Measurements from ENCODE around the gene MAP3K14. TPM values are rescaled to one million over a fixed set of nuclear protein-coding genes. Genes with fewer than 3 reads are reported as not detected.

The MAP3K14 gene
- total RNA-seq, 1 donor from 2014 or later = 49.5 TPM

GRCh38 chr17:45271603-45272002 is 45.2 kb downstream of the MAP3K14 start:
- no peak for DNase-seq (ENCODE audit: low spot score)
- no peak overlapping the region for H3K27ac Mint-ChIP-seq
- H3K27me3 Mint-ChIP-seq (ENCODE audit: low read depth) = no peaks in the 10 kb centered on the region
- peaks cover 73% of the 10 kb centered on the region for H3K36me3 Mint-ChIP-seq (ENCODE audit: low read depth)
- peaks cover 14% of the 10 kb centered on the region for H3K4me1 Mint-ChIP-seq (ENCODE audit: low read depth)
- no peak overlapping the region for H3K4me3 Mint-ChIP-seq (ENCODE audit: low read depth)
- H3K9me3 Mint-ChIP-seq = no peaks in the 10 kb centered on the region
- intact Hi-C loops (cut with micrococcal nuclease) = loop anchor here (2.0 kb wide), 2 partner anchors 41 to 53 kb away; no protein-coding TSS in a partner anchor

- DNase-seq (ENCODE audit: low spot score) = peak; percentile 33
- peaks cover 78% of the 10 kb centered on the region for H3K36me3 Mint-ChIP-seq (ENCODE audit: low read depth)
- intact Hi-C loops (cut with micrococcal nuclease) = loop anchor here (2.0 kb wide), 2 partner anchors 42 to 52 kb away; no protein-coding TSS in a partner anchor
- peak overlapping the region; percentile 70 for H3K27ac Mint-ChIP-seq
- H3K27me3 Mint-ChIP-seq (ENCODE audit: low read depth) = no peaks in the 10 kb centered on the region
- no peaks in the 10 kb centered on the region for H3K9me3 Mint-ChIP-seq
- no peak overlapping the region for H3K4me3 Mint-ChIP-seq (ENCODE audit: low read depth)
- H3K4me1 Mint-ChIP-seq (ENCODE audit: low read depth) = peaks cover 14% of the 10 kb centered on the region
These were observed 45.9 kb downstream of the MAP3K14 start for GRCh38 chr17:45270828-45271418.

- intact Hi-C loops (cut with micrococcal nuclease) = loop anchor here (2.0 kb wide), 2 partner anchors 43 to 51 kb away; no protein-coding TSS in a partner anchor
- no peaks in the 10 kb centered on the region for H3K27me3 Mint-ChIP-seq (ENCODE audit: low read depth)
- H3K4me3 Mint-ChIP-seq (ENCODE audit: low read depth) = no peak overlapping the region
- no peak for DNase-seq (ENCODE audit: low spot score)
- H3K4me1 Mint-ChIP-seq (ENCODE audit: low read depth) = peaks cover 14% of the 10 kb centered on the region
- H3K36me3 Mint-ChIP-seq (ENCODE audit: low read depth) = peaks cover 83% of the 10 kb centered on the region
- no peaks in the 10 kb centered on the region for H3K9me3 Mint-ChIP-seq
- H3K27ac Mint-ChIP-seq = peak overlapping the region; percentile 70
These were observed 46.9 kb downstream of the MAP3K14 start for GRCh38 chr17:45269912-45270311.

GRCh38 chr17:45267436-45268055 is 49.3 kb downstream of the MAP3K14 start:
- DNase-seq (ENCODE audit: low spot score) = no peak
- Mint-ChIP-seq H3K27me3 (ENCODE audit: low read depth) (no peaks in the 10 kb centered on the region), H3K9me3 (no peaks in the 10 kb centered on the region), H3K4me1 (ENCODE audit: low read depth) (peaks cover 23% of the 10 kb centered on the region), H3K27ac (no peak overlapping the region), H3K36me3 (ENCODE audit: low read depth) (peaks cover 80% of the 10 kb centered on the region), H3K4me3 (ENCODE audit: low read depth) (no peak overlapping the region)
- intact Hi-C loops (cut with micrococcal nuclease) = no loop called here

- Mint-ChIP-seq H3K4me1 (ENCODE audit: low read depth) (peaks cover 27% of the 10 kb centered on the region), H3K27ac (peak overlapping the region; percentile 46), H3K9me3 (no peaks in the 10 kb centered on the region), H3K4me3 (ENCODE audit: low read depth) (no peak overlapping the region), H3K27me3 (ENCODE audit: low read depth) (no peaks in the 10 kb centered on the region), H3K36me3 (ENCODE audit: low read depth) (peaks cover 75% of the 10 kb centered on the region)
- no peak for DNase-seq (ENCODE audit: low spot score)
- intact Hi-C loops (cut with micrococcal nuclease) = no loop called here
These were observed 50.4 kb downstream of the MAP3K14 start for GRCh38 chr17:45266372-45266926.

GRCh38 chr17:45265821-45266220 is 51.0 kb downstream of the MAP3K14 start:
- Mint-ChIP-seq H3K27me3 (ENCODE audit: low read depth) (no peaks in the 10 kb centered on the region), H3K4me3 (ENCODE audit: low read depth) (no peak overlapping the region), H3K9me3 (no peaks in the 10 kb centered on the region), H3K36me3 (ENCODE audit: low read depth) (peaks cover 73% of the 10 kb centered on the region), H3K4me1 (ENCODE audit: low read depth) (peaks cover 30% of the 10 kb centered on the region), H3K27ac (peak overlapping the region; percentile 46)
- intact Hi-C loops (cut with micrococcal nuclease) = no loop called here
- no peak for DNase-seq (ENCODE audit: low spot score)

- no peak overlapping the region for H3K4me3 Mint-ChIP-seq (ENCODE audit: low read depth)
- H3K27ac Mint-ChIP-seq = no peak overlapping the region
- no peaks in the 10 kb centered on the region for H3K9me3 Mint-ChIP-seq
- H3K4me1 Mint-ChIP-seq (ENCODE audit: low read depth) = peaks cover 24% of the 10 kb centered on the region
- no peaks in the 10 kb centered on the region for H3K27me3 Mint-ChIP-seq (ENCODE audit: low read depth)
- no peak for DNase-seq (ENCODE audit: low spot score)
- intact Hi-C loops (cut with micrococcal nuclease) = no loop called here
- H3K36me3 Mint-ChIP-seq (ENCODE audit: low read depth) = peaks cover 67% of the 10 kb centered on the region
These were observed 51.8 kb downstream of the MAP3K14 start for GRCh38 chr17:45264988-45265387.

GRCh38 chr17:45264430-45264829 is 52.4 kb downstream of the MAP3K14 start:
- no peak overlapping the region for H3K4me3 Mint-ChIP-seq (ENCODE audit: low read depth)
- peaks cover 61% of the 10 kb centered on the region for H3K36me3 Mint-ChIP-seq (ENCODE audit: low read depth)
- peaks cover 20% of the 10 kb centered on the region for H3K4me1 Mint-ChIP-seq (ENCODE audit: low read depth)
- no peak overlapping the region for H3K27ac Mint-ChIP-seq
- intact Hi-C loops (cut with micrococcal nuclease) = no loop called here
- no peaks in the 10 kb centered on the region for H3K9me3 Mint-ChIP-seq
- DNase-seq (ENCODE audit: low spot score) = no peak
- no peaks in the 10 kb centered on the region for H3K27me3 Mint-ChIP-seq (ENCODE audit: low read depth)

- intact Hi-C loops (cut with micrococcal nuclease) = no loop called here
- Mint-ChIP-seq H3K27ac (no peak overlapping the region), H3K27me3 (ENCODE audit: low read depth) (no peaks in the 10 kb centered on the region), H3K4me3 (ENCODE audit: low read depth) (no peak overlapping the region), H3K36me3 (ENCODE audit: low read depth) (peaks cover 58% of the 10 kb centered on the region), H3K9me3 (no peaks in the 10 kb centered on the region), H3K4me1 (ENCODE audit: low read depth) (peaks cover 22% of the 10 kb centered on the region)
- no peak for DNase-seq (ENCODE audit: low spot score)
These were observed 53.4 kb downstream of the MAP3K14 start for GRCh38 chr17:45263477-45263860.

- peaks cover 52% of the 10 kb centered on the region for H3K36me3 Mint-ChIP-seq (ENCODE audit: low read depth)
- intact Hi-C loops (cut with micrococcal nuclease) = no loop called here
- peak overlapping the region; percentile 50 for H3K4me3 Mint-ChIP-seq (ENCODE audit: low read depth)
- H3K4me1 Mint-ChIP-seq (ENCODE audit: low read depth) = peaks cover 22% of the 10 kb centered on the region
- no peaks in the 10 kb centered on the region for H3K9me3 Mint-ChIP-seq
- peak overlapping the region; percentile 40 for H3K27ac Mint-ChIP-seq
- no peaks in the 10 kb centered on the region for H3K27me3 Mint-ChIP-seq (ENCODE audit: low read depth)
- no peak for DNase-seq (ENCODE audit: low spot score)
These were observed 54.0 kb downstream of the MAP3K14 start for GRCh38 chr17:45262516-45263476.

GRCh38 chr17:45261577-45262515 is 55.0 kb downstream of the MAP3K14 start, which contains the start of gene SPATA32:
Gene SPATA32, minus strand, starts transcription at chr17:45262094. Its CDS starts 78 bp downstream, at chr17:45262016.
- H3K27me3 Mint-ChIP-seq (ENCODE audit: low read depth) = no peaks in the 10 kb centered on the region
- intact Hi-C loops (cut with micrococcal nuclease) = no loop called here
- peaks cover 25% of the 10 kb centered on the region for H3K4me1 Mint-ChIP-seq (ENCODE audit: low read depth)
- peak; percentile 52 for DNase-seq (ENCODE audit: low spot score)
- peak within 1 kb of the TSS; percentile 40 for H3K27ac Mint-ChIP-seq
- peak within 1 kb of the TSS; percentile 53 for H3K4me3 Mint-ChIP-seq (ENCODE audit: low read depth)
- no peaks in the 10 kb centered on the region for H3K9me3 Mint-ChIP-seq
- H3K36me3 Mint-ChIP-seq (ENCODE audit: low read depth) = peaks cover 42% of the 10 kb centered on the region

Data from activated T-helper 2 cell treated with anti-CD3 and anti-CD28 coated beads, Interferon-gamma antibody, Interleukin-2, Interleukin-4, amounts not matched to agents 10 μg/mL and 5 μg/mL and 100 μg/mL, durations not matched to agents 14 hours and 24 hours and 36 hours (primary cell).